Placental epithelial cell (primary cell): Measurements from ENCODE around the gene EPX. TPM values are rescaled to one million over a fixed set of nuclear protein-coding genes. Genes with fewer than 3 reads are reported as not detected.

Experiments
- total RNA-seq: library from RNA; depleted of rRNA; stranded (reverse); fragments of >200 nt; gene quantifications from 2 replicates; pipeline ENCODE4 v1.2.3, GENCODE V29; 2012

Gene EPX
- total RNA-seq = not detected in 2 replicates

GRCh38 chr17:58192612-58193011 lies at the start of gene EPX:
Gene EPX, plus strand, starts transcription at chr17:58192726. Its CDS starts 121 bp downstream, at chr17:58192847.

DNA sequence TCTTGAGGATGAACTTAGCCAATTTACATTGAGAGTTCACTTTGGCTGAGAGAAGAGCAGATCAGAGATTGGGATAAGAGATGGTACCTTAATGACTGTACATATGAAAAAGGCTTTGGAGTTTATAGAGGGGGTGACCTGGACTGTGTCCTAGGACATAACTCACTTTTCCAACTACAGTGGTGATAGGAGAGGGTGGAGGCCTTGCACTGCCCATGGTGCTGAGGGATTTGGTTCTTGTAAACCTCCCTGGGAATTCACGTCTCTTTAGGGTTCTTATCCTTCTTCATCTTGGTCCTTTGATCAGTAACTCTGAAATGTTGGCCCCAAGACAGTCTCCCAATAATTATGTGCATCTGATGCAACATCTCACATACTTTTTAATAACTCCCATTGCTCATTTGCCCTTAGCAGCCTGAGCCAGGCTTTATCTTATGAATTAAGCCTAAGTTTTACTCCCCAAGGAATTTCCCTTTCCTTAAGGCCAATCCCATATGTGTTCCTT lies 44.5 kb upstream of the EPX start, which contains the start of gene OR4D1:
OR4D1 (plus strand) TSS at position 455 of the 505 bp plus-strand sequence. CDS start 6,770 bp downstream, outside the sequence.

GRCh38 chr17:58166682-58167081 lies 25.8 kb upstream of the EPX start, which contains the start of gene OR4D2:
Gene OR4D2, plus strand, starts transcription at chr17:58166982. Its CDS starts 2,674 bp downstream, at chr17:58169656.

GRCh38 chr17:58219007-58219788 lies 26.7 kb downstream of the EPX start, which contains the start of gene MKS1:
Gene MKS1, minus strand, starts transcription at chr17:58219255. Its CDS starts 25 bp downstream, at chr17:58219230.

DNA sequence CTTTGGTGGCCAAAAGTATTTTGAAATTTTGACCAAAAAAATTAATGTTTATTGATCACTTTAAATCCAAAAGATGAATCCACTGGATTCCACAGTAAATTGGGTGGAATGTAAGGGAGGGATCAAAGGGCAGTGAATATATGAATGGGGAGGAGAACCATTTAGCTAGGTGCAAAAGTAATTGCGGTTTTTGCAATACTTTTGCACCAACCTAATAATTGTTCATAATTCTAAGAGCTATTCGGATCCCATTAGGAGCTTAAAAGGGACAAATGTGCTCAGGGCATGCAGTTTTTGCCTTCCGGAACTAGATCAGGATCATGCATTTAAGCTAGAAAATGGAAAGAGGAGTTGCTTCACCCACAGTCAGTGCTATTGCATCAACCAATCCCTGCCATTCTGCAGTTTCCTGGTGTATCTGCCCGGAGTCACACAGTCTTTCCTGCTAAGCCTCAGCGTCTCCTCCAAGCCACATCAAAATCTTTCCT lies 45.7 kb downstream of the EPX start, which contains the start of gene LPO:
LPO (plus strand) TSS at position 438 of the 488 bp plus-strand sequence. CDS start 4,396 bp downstream, outside the sequence.

Other genes with a start within 250 kb of the EPX start
- gene CUEDC1, start 237.3 kb upstream of the EPX start, total RNA-seq = 21.7 and 28.7 TPM in 2 replicates
- 63.2 and 75.8 TPM in 2 replicates for gene VEZF1, start 204.5 kb upstream of the EPX start, total RNA-seq
- 174 and 277 TPM in 2 replicates for gene SRSF1, start 185.5 kb upstream of the EPX start, total RNA-seq
- 12.4 and 15.3 TPM in 2 replicates for gene DYNLL2, start 109.3 kb upstream of the EPX start, total RNA-seq
- not detected in 2 replicates for gene OR4D1, start 44.3 kb upstream of the EPX start, total RNA-seq
- gene OR4D2, start 25.7 kb upstream of the EPX start, total RNA-seq = not detected in 2 replicates
- gene MKS1, start 26.5 kb downstream of the EPX start, total RNA-seq = 13.4 and 18.8 TPM in 2 replicates
- not detected in 2 replicates for gene LPO, start 45.9 kb downstream of the EPX start, total RNA-seq
- gene MPO, start 88.2 kb downstream of the EPX start, total RNA-seq = under 0.01 TPM in 1 of 2 replicates, not detected in the other
- gene TSPOAP1, start 136.1 kb downstream of the EPX start, total RNA-seq = 0.43 and 15.3 TPM in 2 replicates
- gene SUPT4H1, start 159.5 kb downstream of the EPX start, total RNA-seq = 40.0 and 51.4 TPM in 2 replicates
- gene RNF43, start 224.8 kb downstream of the EPX start, total RNA-seq = 0.22 and 2.0 TPM in 2 replicates